Neuron (in vitro differentiated cells): ENCODE measurements around the gene SARDH.

Experiments used
- H2AFZ ChIP-seq: one replicate; pipeline ENCODE4 v1.6.1; 2013; ENCODE audit warnings: low read depth, mild to moderate bottlenecking, inconsistent platforms, low read length, moderate library complexity
- H3K27me3 ChIP-seq: one replicate; pipeline ENCODE4 v1.6.1; 2013; ENCODE audit warnings: low read length; ENCODE audit not compliant: insufficient read depth
- H3K36me3 ChIP-seq: one replicate; pipeline ENCODE4 v1.6.1; 2013; ENCODE audit warnings: low read length; ENCODE audit not compliant: insufficient read depth
- H3K4me1 ChIP-seq: one replicate; pipeline ENCODE4 v1.6.1; 2013; ENCODE audit warnings: low read length; ENCODE audit not compliant: insufficient read depth
- H3K4me3 ChIP-seq: 2 replicates; pipeline ENCODE4 v1.5.1; 2013; ENCODE audit warnings: mild to moderate bottlenecking, low read length, moderate library complexity
- H3K9me3 ChIP-seq: one replicate; pipeline ENCODE4 v1.6.1; 2013; ENCODE audit warnings: low read length

The SARDH gene

DNA sequence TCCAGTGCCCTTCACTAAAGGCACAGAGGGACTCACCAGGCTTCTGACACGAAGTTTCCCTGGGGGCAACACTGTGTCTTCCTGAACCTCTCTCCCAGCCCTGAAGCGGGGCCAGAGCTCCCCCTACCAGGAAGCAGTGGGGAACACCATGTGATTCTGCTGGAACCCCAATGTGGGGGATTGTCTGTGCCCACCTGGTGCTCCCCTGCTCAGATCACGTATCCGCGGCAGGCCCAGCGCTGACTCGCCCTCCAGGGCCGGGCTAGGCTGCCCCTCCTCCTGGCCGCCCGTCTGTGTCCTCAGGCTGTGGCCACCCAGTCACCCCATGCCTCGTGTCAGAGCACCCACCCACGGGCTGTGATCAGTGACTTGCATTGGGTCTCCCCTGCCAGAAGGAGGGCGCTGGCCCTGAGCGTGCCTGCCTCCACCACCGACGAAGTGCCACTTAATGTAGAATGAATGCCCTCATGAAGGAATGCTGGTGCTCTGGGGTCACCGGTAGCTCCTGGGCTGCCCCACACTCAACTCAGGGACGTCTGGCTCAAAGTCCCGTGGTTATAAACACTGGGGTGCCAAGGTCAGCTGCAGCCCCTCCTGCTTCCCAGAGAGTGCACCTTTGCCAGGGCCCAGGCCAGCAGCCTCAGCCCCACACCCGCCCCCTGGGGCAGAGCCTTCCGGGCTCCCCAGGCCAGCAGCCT, 22.1 kb downstream of the SARDH start:
- Histone ChIP-seq H3K4me3 (no peak overlapping the region), H3K27me3 (no peaks in the 10 kb centered on the region), H3K36me3 (no peaks in the 10 kb centered on the region), H3K4me1 (peaks cover 6% of the 10 kb centered on the region), H2AFZ (no peak overlapping the region), H3K9me3 (no peaks in the 10 kb centered on the region)

DNA sequence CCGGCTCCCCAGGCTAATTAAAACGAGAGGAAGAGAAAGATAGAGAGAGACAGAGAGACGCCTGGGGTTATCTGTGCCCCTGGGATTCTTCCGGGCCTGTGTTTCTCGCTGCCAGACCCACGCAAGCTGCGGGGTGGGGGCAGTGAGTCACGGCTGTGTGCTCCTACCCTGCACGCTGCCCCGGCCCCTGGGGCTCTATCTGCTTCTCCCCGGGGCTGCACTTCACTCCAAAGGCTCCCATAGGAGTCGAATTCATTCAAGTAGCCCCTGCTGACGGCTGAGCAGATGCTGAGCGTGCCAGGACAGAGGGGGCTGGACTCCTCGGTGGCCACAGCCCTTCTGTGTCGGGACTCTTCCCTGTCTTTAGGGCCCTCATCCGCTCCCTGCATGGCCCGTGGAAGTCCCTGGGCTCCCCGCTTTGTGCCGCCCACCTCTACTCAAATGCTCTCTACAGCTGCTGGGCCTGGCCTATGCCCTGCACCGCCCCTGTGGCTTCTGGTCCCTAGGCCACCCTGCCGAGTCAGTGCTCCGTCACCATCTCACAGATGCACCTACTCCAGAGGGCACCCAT, 22.8 kb downstream of the SARDH start:
- no peak overlapping the region for H2AFZ ChIP-seq
- no peaks in the 10 kb centered on the region for H3K27me3 ChIP-seq
- H3K36me3 ChIP-seq, result no peaks in the 10 kb centered on the region
- H3K9me3 ChIP-seq, result no peaks in the 10 kb centered on the region
- H3K4me3 ChIP-seq, result no peak overlapping the region
- peaks cover 6% of the 10 kb centered on the region for H3K4me1 ChIP-seq

DNA sequence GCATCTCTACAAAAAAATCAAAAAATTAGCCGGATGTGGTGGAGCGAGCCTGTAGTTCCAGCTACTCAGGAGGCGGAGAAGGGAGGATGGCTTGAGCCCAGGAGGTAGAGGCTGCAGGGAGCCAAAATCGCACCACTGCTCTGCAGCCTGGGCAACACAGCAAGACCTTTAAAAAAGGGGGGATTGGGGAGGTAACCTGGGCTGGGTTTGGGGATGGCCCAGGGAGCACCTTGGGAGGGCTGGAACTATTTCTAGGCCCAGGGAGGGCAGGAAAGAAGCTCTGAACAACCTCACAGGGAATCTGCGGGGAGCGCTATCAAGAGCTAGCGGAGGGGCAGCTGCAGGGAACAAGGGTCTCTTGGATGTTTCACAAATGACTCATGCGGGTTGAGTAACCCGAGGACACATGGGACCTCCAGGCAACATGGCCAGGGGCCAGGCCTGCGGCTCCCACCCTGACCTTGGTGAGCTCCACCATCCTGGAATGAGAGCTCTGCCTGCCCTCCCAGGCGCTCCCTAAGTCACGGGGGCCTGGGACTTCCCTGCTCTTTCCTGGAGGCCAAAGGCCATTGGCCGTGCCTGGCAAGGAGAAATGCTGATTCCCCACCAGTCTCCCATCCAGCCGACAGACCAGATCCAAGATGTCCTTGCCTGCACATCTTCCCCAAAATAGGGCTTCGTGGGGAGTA, 23.4 kb downstream of the SARDH start:
- Histone ChIP-seq H3K4me1 (peaks cover 6% of the 10 kb centered on the region), H3K4me3 (no peak overlapping the region), H3K36me3 (no peaks in the 10 kb centered on the region), H2AFZ (no peak overlapping the region), H3K27me3 (no peaks in the 10 kb centered on the region), H3K9me3 (no peaks in the 10 kb centered on the region)

DNA sequence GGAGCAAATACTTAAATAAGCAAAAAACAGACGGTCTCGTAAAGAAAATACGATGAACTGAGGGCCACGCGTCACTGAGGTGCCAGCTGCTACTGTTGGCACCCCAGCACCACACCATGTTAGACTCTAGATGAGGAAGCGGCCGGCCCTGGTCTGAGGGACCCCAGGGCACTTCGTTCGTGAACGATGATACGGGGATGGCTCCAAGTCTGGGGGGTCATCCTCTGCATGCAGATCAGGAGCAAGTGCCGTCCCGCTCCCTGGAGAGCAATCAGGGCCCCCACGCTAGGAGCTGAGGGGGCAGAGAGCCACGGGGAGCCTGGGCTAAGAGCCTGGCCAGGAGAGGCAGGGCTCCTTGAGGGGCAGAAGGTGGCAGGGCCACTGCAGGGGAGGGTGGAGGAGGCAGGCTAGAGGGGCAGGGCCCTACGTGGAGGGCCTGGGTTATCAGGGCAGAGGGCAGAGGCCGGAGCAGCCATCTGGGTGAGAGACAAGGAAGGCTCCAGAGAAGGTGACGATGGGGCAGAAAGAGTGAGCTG, 24.1 kb downstream of the SARDH start:
- Histone ChIP-seq H3K9me3 (no peaks in the 10 kb centered on the region), H3K4me3 (no peak overlapping the region), H3K4me1 (peaks cover 6% of the 10 kb centered on the region)

DNA sequence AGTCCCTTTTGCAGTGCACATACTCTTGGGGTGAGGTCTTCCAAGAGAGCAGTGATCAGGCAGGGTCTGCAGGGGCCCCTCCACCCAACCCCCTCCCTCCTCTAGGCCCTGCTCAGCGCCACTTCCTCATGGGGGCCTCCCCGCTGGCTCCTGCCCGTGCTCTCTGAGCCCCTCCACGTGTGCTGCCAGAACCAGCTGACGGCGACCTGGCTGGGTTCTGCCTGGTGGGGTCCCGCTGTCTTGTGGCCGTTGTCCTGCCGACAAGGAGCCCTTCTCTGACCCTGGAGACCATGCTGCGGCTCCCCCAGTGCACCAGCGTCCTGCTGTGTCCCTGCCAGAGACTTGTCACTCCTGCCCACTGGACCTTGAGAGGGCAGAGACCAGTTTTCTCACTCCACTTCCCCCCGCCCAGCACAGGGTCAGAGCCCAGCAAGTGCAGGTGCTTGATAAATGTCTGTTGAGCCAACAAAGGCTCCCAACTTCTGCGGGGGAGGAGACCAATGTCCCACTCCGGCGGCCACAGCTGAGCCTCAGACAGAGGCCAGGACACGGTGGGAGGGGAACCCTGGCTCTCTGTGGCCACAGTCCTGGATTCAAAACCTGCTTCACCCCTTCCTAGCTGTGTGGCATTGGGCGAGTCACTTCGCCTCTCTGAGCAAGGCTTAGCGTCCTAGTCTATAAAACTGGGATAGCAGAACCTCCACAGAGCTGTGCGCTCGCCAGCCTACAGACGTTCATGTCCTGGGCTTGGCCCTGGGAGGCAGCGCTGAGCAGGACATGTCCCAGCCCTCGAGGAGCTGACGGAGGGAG, 24.8 kb downstream of the SARDH start:
- peaks cover 6% of the 10 kb centered on the region for H3K4me1 ChIP-seq
- H3K27me3 ChIP-seq, result no peaks in the 10 kb centered on the region
- no peak overlapping the region for H3K4me3 ChIP-seq
- H2AFZ ChIP-seq, result no peak overlapping the region
- H3K9me3 ChIP-seq, result no peaks in the 10 kb centered on the region
- H3K36me3 ChIP-seq, result no peaks in the 10 kb centered on the region

More for the DNA sequence above, 24.1 kb downstream of the SARDH start:
- Histone ChIP-seq H3K36me3 (no peaks in the 10 kb centered on the region), H2AFZ (no peak overlapping the region), H3K27me3 (no peaks in the 10 kb centered on the region)

DNA sequence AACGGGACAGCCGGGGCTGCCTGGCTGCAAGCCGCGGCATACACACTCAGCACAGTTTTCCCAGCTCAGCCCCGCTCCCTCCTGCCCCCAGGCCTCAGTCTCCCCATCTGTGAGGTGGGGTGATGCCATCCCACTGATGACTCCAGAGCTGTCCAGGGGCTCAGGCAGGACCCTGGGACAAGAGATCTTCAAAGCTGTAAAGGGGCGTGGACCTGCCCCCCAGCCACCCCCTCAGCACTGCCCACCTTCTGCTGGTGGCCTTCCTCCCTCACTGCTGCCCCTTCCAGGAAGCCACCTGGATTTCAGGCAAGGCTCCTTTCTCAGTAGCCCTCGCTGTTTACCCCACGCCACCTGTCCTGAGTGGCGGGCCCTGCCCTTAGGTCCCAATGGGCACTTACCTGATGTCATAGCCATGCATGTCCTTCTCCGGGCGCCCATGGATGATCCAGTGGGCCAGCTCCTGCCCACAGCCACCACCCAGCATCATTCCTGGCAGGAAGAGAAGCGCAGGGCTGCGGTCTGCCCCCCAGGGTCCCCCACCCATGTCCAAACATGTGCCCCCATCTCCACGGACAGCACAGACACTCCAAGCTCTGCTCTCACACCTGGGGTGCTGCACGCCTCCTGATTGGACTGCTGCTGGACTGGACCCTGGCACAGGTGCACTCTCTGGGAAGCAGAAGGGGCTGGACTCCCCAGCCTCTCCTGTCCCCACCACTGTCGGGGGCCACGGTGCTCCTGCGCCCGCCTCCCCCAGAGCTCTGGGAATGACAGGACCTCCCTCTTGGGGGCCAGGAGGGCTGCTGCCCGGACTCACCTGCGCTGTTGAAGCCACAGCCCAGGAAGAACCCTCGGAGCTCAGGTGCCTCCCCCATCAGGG, 25.7 kb downstream of the SARDH start:
- no peak overlapping the region for H3K4me3 ChIP-seq
- H2AFZ ChIP-seq, result no peak overlapping the region
- no peaks in the 10 kb centered on the region for H3K9me3 ChIP-seq
- no peaks in the 10 kb centered on the region for H3K36me3 ChIP-seq
- H3K4me1 ChIP-seq, result peaks cover 6% of the 10 kb centered on the region
- H3K27me3 ChIP-seq, result no peaks in the 10 kb centered on the region

DNA sequence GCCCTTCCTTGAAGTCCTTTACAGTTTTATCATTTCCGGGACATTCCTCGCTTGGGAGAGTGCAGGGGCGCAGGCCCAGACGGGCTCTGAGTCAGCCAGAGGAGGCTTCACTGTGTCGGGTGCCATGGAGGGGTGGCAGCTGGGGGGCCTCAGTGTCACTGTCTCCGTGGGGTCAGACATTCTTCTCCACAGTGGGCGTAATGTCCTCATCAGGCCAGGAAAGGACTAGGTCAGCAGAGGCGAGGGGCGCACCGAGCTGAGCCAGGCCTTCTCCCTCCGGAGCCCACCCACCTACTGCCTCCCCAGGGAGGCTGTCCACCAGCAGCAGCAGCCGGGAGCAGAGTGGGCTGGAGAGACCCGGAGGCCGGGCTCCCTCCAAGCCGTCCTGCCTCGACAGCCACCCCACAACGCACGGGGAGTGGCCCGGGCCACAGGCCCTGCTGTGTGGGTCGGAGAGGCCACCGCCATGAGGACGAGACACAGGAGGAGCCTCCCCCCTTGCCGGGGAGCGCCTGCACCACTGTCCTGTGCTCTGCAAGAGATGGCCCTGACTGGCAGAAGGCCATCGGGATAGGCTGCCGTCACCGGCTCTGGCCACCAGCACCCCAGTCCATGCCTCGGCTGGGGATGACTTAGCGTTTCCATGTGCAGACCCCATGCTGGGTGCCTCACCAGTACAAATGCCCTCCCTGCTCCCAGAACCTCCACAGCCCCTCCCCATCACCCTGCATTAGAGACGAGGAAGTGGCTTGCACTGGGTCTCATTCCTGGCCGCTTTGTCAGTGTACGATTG, 26.5 kb downstream of the SARDH start:
- H3K27me3 ChIP-seq, result no peaks in the 10 kb centered on the region

DNA sequence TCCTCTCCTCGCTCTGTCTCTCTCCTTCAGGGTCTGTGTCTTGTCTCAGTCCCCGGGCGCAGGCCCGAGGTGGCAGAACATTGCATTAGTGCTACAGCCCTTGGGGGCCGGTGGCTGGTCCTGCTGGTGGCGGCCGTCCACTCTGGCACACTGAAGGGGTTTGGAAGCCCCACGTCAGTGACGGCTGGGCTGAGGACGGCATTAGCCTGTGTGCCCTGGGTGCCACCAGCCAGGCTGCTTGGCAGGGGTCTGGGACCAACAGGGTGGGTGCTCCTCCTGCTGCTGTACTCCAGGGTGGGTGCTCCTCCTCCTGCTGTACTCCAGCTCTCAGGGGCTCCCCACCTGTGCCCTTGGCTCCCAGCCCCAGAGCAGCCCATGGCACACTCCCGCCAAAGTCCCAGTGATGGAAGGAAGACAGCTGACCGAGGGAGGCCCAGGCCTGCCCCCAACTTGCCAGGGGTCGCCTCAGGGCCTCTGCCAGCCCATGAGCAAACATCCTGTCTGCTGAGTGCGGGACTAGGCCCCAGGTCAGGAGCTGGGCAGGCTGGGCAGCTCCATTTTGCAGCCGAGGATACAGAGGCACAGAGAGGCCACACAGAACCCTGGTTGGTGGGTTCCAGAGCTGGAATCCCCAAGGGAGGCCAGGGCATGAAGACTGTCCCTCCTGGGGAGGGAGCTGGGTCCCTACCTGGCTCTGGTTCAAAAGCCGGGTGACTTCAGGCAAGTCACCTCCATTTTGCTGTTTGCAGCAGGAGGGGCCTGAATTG, 27.3 kb downstream of the SARDH start:
- no peak overlapping the region for H3K4me3 ChIP-seq
- no peaks in the 10 kb centered on the region for H3K9me3 ChIP-seq
- no peak overlapping the region for H2AFZ ChIP-seq
- H3K4me1 ChIP-seq, result peaks cover 6% of the 10 kb centered on the region
- no peaks in the 10 kb centered on the region for H3K27me3 ChIP-seq
- H3K36me3 ChIP-seq, result no peaks in the 10 kb centered on the region

More for the DNA sequence above, 26.5 kb downstream of the SARDH start:
- Histone ChIP-seq H3K36me3 (no peaks in the 10 kb centered on the region), H3K9me3 (no peaks in the 10 kb centered on the region), H3K4me3 (no peak overlapping the region), H2AFZ (no peak overlapping the region), H3K4me1 (peaks cover 6% of the 10 kb centered on the region)

DNA sequence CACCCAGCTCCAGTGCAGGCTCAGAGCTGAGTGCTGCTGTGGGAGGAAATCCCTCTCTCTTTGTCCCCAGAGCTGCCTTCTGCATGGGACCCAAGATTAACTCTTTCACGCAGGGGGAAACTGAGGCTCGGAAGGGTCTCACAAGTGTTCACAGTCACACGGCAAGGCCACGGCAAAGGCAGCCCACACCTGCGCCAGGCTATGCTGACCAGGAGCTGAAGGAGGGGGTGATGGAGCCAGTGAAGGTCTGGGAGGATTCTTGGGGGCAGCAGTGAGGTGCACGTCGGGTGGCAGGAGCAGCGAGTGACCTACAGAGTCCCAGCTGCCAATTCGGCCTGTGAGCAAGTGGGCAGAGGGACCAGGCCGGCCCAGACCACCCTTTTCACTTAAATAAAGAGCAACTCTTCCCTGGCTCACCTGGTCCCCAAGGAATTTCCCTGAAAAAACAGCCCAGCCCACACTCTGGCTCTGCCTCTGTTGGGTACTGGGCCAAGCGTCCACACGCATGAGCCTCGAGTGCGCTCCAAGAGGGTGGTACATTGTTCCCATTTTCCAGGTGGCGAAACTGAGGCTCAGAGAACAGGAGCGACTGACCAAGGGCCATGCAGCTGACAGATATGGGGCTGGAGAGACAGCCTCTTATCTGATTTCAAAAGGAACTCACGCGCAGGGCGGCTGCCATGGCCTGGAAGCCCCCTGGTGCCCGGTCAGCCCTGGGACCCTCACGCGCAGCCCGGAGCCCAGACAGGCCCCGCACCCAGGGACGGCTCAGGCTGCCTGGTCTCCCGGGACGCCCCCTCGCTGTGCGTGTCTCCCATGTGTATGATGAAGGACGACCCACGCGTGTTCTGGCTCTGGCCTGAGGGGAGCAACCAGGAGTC, 28.2 kb downstream of the SARDH start:
- H3K4me1 ChIP-seq, result peaks cover 3% of the 10 kb centered on the region
- no peaks in the 10 kb centered on the region for H3K9me3 ChIP-seq
- H3K4me3 ChIP-seq, result no peak overlapping the region
- H2AFZ ChIP-seq, result no peak overlapping the region
- H3K36me3 ChIP-seq, result no peaks in the 10 kb centered on the region
- no peaks in the 10 kb centered on the region for H3K27me3 ChIP-seq

DNA sequence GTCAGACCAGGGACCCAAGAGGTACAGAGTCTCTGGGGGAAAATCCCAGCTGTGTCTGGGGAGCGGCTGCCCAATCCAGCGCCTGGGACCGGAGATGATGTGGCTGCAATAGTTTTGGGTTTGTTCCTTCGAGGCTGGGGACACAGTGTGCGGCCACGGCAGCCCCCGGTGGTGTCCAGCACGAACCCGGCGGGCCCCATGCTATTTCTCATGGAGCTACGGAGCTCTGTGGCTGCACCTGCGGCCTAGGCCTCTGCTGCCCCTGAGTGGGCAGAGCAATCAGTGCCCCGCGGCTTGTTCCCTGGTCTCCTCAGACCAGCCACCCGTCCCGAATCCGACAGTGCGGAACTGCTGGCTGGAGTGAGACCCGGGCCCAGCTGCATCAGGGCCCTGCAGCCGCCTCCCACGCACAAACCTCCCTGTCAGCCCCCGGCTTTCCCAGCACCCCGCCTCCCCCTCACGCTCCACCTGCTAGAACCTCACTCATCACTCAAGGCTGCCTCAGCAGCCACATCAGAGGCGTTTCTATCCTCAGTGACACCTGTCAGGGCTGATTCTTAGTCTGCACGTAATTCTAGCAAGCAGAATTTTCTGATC, 29.0 kb downstream of the SARDH start:
- H3K27me3 ChIP-seq, result no peaks in the 10 kb centered on the region
- H3K9me3 ChIP-seq, result no peaks in the 10 kb centered on the region
- H3K36me3 ChIP-seq, result no peaks in the 10 kb centered on the region
- no peak overlapping the region for H2AFZ ChIP-seq
- no peak overlapping the region for H3K4me3 ChIP-seq
- H3K4me1 ChIP-seq, result peaks cover 2% of the 10 kb centered on the region
